Choroid plexus epithelial cell (primary cell): ENCODE results near the gene ETFA.

ENCODE experiments used
- DNase-seq: peaks from one replicate; pipeline ENCODE4 v3.0.0-alpha.2; 2010; ENCODE audit warnings: low read depth
- H3K4me3 ChIP-seq: 2 replicates; pipeline ENCODE4 v1.5.1; 2011; ENCODE audit warnings: low read depth, mild to moderate bottlenecking, control low read depth, low read length, moderate library complexity
- TF ChIP-seq, protein P1 (sequence below): conservative IDR thresholded peaks from 2 replicates; pipeline ENCODE4 v1.5.1; 2011; ENCODE audit warnings: low read depth, mild to moderate bottlenecking, control low read depth, inconsistent platforms, low read length, moderate library complexity

ETFA gene

DNA sequence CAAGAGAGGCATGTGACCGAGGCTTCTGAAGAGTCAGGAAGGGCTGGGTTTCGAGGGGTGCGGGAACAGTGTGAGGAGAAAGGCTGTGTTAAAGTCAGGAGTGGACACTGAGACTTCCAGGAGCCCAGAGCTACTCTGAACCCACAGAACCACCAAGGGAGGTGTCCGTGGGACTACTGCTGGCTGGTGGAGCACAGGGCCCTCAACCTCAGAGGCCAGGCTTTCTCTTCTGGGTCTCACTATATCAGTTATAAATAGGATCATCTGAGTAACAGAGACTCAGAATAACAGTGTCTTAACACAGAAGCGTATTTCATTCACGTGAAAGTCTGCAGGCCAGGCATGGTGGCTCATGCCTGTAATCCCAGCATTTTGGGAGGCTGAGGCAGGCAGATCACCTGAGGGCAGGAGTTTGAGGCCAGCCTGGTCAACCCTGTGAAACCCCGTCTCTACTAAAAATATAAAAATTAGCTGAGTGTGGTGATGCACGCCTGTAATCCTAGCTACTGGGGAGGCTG lies 137.9 kb downstream of the ETFA start:
- TF ChIP-seq, protein P1, sequence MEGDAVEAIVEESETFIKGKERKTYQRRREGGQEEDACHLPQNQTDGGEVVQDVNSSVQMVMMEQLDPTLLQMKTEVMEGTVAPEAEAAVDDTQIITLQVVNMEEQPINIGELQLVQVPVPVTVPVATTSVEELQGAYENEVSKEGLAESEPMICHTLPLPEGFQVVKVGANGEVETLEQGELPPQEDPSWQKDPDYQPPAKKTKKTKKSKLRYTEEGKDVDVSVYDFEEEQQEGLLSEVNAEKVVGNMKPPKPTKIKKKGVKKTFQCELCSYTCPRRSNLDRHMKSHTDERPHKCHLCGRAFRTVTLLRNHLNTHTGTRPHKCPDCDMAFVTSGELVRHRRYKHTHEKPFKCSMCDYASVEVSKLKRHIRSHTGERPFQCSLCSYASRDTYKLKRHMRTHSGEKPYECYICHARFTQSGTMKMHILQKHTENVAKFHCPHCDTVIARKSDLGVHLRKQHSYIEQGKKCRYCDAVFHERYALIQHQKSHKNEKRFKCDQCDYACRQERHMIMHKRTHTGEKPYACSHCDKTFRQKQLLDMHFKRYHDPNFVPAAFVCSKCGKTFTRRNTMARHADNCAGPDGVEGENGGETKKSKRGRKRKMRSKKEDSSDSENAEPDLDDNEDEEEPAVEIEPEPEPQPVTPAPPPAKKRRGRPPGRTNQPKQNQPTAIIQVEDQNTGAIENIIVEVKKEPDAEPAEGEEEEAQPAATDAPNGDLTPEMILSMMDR = no peak
- no peak overlapping the region for H3K4me3 ChIP-seq
- no peak for DNase-seq

DNA sequence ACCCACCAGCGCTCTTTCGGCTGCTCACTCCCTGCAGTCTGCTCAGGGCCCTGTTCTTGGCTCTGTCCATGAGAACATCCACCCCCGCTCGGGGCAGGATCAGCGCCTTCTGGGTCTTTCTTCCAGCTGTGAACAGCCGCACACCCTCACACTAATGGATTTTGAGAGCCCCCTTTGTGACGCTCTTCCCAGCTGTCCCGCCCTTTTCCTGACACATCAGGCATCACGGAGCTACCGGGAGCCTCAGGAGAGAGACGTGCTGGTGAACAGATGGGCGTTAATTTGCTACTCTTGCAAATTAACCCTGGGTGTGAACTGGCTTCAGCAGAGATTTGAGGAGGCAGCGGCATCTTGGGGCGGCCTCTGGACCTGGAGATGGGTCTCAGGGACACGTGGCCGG lies 138.5 kb downstream of the ETFA start:
- H3K4me3 ChIP-seq = no peak overlapping the region
- TF ChIP-seq, protein P1 = no peak
- DNase-seq = no peak

DNA sequence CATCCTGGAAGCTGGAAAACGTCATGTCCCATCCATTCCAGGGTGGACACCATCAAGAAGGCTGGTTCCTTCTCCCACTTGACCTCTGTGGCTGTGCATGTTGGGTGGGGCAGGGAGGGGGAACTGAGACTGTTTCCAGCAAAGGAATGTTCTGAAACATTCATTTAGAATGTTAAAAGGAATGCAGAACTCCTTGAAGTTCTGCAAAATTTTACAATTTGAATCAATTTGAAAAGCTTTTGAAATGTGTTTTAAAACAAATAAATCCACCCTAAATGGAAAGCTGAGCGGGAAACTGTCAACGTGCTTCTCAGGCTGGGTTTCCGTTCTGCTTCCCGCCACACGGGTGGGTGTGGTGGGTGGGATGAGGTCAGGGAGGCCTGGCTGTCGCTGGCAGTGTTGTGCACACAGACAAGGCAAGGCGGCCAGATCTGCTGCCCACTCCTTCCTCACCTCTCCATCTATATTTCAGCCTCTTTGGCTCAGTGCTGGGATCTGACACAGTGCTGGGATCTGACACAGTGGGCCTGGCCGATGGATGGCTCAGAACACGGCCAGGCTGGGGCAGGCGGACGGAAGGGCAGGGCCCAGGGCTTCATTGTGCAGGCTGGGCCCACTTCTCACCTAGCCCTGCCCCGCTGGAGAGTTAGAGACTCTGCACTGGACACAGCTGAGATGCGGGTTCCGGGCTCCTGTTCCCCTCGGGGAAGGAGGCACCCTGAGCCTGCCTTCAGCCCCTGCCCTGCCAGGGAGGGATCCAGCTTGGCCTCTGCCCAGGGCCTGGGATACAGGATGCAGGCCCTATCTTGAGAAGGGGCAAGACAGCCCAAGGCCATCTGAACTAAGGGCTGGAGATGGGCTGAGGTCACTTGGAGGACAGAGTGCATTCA lies 141.1 kb downstream of the ETFA start:
- H3K4me3 ChIP-seq = no peak overlapping the region
- DNase-seq = no peak
- TF ChIP-seq, protein P1 = no peak

DNA sequence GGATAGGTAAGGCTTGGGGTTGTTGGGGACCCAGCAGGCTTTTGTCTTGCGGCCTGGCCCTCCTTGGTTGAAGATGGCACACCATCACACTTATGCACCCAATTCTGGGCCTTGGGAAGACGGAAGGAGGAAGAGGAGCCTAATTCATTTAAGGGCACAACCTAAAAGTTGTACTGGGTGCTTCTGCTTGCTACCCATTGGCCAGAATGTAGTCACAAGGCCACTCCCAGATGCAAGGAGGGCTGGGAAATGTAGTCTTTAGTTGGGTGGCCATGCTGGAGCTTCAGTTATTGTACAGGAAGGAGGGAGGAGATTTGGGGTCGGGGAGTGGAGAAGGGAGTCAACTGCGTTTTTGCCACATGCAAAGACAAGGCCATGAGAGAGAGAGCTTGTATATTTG lies 142.3 kb downstream of the ETFA start:
- H3K4me3 ChIP-seq = no peak overlapping the region
- DNase-seq = peak; percentile 46
- TF ChIP-seq, protein P1 = no peak

DNA sequence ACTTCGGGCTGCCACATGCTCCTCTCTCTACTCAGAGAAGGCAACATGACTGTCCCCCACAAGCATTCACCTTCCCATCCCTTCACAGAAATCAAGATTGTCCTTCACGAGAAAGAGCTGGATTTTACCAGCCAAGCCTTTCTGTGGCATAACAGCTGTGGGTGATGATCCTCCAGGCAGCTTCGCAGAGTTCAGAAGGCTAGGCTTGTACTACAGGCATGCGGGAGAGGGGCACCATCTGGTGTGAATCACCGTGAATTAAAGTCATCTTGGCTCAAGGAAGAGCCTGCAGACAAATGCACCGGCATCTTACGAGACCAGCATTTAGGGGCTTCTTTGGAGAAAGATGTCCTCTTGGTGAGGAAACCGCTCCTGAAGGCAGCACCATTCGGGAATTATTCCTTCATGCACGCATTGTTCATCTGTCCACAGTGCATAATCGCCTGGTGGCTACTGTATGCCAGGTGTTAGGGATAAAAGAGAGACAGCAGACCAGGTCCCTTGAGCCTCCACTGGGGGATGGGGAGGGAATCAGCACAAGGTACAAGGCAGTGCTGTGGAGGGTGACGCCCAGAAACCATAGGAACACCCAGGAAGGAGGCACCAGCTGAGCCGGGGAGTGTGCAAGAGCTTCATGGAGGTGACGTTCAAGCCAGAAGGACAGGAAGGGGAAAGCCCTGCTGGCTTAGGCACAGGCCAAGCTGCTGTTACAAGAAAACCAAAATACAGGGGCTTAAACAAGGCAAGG lies 142.9 kb downstream of the ETFA start:
- no peak overlapping the region for H3K4me3 ChIP-seq
- no peak for DNase-seq
- TF ChIP-seq, protein P1 = no peak

DNA sequence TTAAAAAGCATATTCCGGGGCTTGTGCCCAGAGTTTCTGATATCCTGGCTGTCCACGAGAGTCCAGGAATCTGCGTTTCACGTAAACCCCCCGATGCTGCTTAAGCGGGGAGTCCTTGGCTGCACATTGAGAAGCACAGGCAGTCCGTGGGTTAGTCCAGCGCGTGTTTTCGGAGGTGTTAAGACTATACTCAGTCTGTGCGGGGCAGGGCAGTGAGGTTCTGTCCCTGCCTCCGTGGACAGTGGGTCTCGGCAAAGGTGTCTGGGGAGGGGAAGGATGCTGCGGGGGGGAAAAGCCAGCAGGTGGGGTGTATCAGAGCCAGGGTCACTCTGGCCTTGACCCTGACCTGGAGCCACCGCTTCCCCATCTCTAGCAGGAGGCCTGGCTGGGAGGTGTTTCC lies 145.3 kb downstream of the ETFA start:
- TF ChIP-seq, protein P1 = no peak
- no peak for DNase-seq
- no peak overlapping the region for H3K4me3 ChIP-seq
